Vagina (tissue), 2 donors: ENCODE results near the gene RPS25.

Source experiments
- CTCF ChIP-seq, 3 experiments: fragments of 450-650 bp in 2 of 3; fragments of 200-600 bp in 1 of 3; sonication (generic) in 1 of 3; IDR thresholded peaks; one replicate each; pipeline ENCODE4 v1.5.1; 2017 to 2019; ENCODE audit warnings: antibody characterized with exemption in 3 of 3, mild to moderate bottlenecking in 2 of 3, moderate library complexity in 2 of 3
- POLR2AphosphoS5 ChIP-seq, 2 donors: sonication (generic); formaldehyde crosslinking; IDR thresholded peaks; one replicate each; pipeline ENCODE4 v1.9.0; 2017; ENCODE audit warnings: antibody characterized with exemption in 2 of 2, mild to moderate bottlenecking in 2 of 2, low read depth in 1 of 2; ENCODE audit not compliant: insufficient read depth in 1 of 2

- TF ChIP-seq POLR2AphosphoS5 (IDR thresholded peaks at IDR 0.05; ENCODE audit: insufficient read depth in 1 of 2, low read depth in 1 of 2) (no peak), CTCF (IDR thresholded peaks at IDR 0.05) (no peak)
Observed at GRCh38 chr11:118998388-118998717, 19.8 kb downstream of the RPS25 start.
